Measurements from ENCODE around the gene SLC17A2.

Gene SLC17A2

DNA sequence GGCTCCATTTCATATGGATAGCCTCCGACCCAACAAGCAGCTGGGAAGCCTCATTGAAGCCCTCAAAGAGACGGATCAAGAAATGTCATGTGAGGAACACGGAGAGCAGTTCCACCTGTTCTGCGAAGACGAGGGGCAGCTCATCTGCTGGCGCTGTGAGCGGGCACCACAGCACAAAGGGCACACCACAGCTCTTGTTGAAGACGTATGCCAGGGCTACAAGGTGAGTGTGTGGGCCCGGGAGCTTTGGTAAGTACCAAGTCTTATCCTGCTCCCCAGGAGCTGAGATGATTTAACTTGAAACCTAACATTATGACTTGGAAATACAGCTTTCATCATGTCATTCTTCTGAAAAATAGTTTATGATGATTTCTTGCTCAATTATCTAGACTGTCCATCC lies 36.2 kb upstream of the SLC17A2 start:
- Histone ChIP-seq H3K4me3 (peak overlapping the region; percentile 33 to 91 (median 47); a peak in 19 of 20 replicates), H3K27me3 (no peaks in the 10 kb centered on the region), H3K9ac (peak overlapping the region in 3 of 11 experiments; percentile 2 to 40 (median 18); a peak in 3 of 22 replicates), H3K4me1 (peaks cover 59 to 81% (median 72%) of the 10 kb centered on the region in 10 experiments), H4K20me1 (peaks cover 15 to 76% (median 43%) of the 10 kb centered on the region in 11 experiments; a peak in 16 of 22 replicates), H3K4me2 (peak overlapping the region; percentile 79 to 96 (median 93)), H3K9me3 (replicated peaks in 1 of 11) (no peaks in the 10 kb centered on the region; a peak in 1 of 22 replicates), H3K36me3 (peaks cover 70 to 75% (median 73%) of the 10 kb centered on the region in 11 experiments), H3K27ac (no peak overlapping the region)
- TF ChIP-seq Cebpa-rat (IDR thresholded peaks at IDR 0.05) = no peak

DNA sequence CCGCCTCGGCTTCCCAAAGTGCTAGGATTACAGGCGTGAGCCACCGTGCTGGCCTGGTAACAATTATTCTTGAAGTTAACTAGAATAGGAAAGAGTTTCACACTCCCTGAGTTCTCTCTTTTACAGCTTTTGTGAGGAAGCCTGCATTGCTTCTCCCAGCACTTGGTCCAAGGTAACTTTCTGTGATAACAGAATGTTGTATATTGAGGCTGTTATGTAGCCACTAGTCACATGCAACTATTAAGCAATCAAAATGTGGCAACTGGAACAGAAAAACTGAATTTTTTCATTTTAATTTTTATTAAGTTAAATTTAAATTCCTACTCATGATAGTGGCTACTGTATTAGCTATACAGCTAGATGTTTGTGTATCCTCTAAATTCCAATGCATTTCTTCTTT lies 34.6 kb upstream of the SLC17A2 start:
- no peak for TF ChIP-seq Cebpa-rat (IDR thresholded peaks at IDR 0.05)
- peak overlapping the region in 9 of 11 experiments; percentile 92 to 99 (median 97); a peak in 14 of 22 replicates for H3K9ac ChIP-seq

DNA sequence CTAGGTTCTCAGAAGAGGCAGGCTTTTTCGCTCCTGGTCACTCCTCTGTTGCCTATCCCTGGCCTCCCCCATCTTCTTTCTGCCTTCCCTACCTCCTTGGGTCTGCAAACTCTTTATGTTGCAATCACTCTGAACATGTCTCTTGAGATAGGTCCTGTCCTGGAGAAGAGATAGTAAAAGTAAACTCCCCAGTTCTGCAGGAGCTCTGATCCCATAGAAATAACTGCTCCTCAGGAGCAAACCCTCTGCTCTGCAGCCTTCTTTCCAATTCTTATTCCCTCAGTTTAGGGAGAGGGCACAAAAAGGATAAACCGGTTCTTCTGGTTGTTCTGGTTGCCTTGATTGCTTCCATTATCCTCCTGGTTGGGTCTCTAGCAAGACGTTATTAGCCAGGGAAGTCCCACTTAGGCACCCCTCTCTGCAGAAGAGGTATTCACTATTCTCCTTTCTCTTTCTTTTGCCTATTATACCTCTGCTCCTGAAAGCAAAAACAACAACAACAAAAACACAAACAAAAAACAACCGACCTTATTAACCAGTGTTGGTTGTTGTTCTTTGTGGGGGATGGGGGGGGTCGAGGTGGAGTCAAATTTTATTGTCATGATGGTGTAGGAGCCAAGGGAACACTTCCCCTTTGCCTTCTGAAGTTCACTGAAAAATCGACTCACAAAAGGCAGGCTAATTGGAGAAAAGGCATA lies 33.1 kb upstream of the SLC17A2 start:
- Histone ChIP-seq H3K4me3 (peak overlapping the region; percentile 73 to 94 (median 84)), H3K27me3 (no peaks in the 10 kb centered on the region), H3K36me3 (peaks cover 39 to 44% (median 42%) of the 10 kb centered on the region in 11 experiments), H4K20me1 (peaks cover 15 to 45% (median 30%) of the 10 kb centered on the region in 11 experiments; a peak in 16 of 22 replicates), H3K4me1 (peaks cover 77 to 81% (median 80%) of the 10 kb centered on the region in 10 experiments), H3K27ac (peak overlapping the region; percentile 95 to 100 (median 98); a peak in 21 of 22 replicates), H3K4me2 (peak overlapping the region; percentile 79 to 96 (median 93)), H3K9me3 (replicated peaks in 1 of 11) (peaks cover 10 to 26% (median 25%) of the 10 kb centered on the region in 11 experiments), H3K9ac (peak overlapping the region; percentile 92 to 99 (median 97))
- peak in 1 of 11 experiments; percentile 36; a peak in 1 of 22 replicates for TF ChIP-seq Cebpa-rat (IDR thresholded peaks at IDR 0.05)

More for the DNA sequence above, 34.6 kb upstream of the SLC17A2 start:
- H3K4me1 ChIP-seq = peaks cover 65 to 81% (median 74%) of the 10 kb centered on the region in 10 experiments
- H3K4me3 ChIP-seq = peak overlapping the region; percentile 73 to 94 (median 84)
- H3K36me3 ChIP-seq = peaks cover 54 to 58% (median 57%) of the 10 kb centered on the region in 11 experiments
- H3K27ac ChIP-seq = peak overlapping the region in 7 of 11 experiments; percentile 95 to 100 (median 98); a peak in 9 of 22 replicates
- H3K9me3 ChIP-seq (replicated peaks in 1 of 11) = peaks cover 4 to 11% (median 10%) of the 10 kb centered on the region in 11 experiments; a peak in 21 of 22 replicates
- peak overlapping the region; percentile 79 to 96 (median 93) for H3K4me2 ChIP-seq
- no peaks in the 10 kb centered on the region for H3K27me3 ChIP-seq
- peaks cover 15 to 60% (median 36%) of the 10 kb centered on the region in 11 experiments; a peak in 16 of 22 replicates for H4K20me1 ChIP-seq

DNA sequence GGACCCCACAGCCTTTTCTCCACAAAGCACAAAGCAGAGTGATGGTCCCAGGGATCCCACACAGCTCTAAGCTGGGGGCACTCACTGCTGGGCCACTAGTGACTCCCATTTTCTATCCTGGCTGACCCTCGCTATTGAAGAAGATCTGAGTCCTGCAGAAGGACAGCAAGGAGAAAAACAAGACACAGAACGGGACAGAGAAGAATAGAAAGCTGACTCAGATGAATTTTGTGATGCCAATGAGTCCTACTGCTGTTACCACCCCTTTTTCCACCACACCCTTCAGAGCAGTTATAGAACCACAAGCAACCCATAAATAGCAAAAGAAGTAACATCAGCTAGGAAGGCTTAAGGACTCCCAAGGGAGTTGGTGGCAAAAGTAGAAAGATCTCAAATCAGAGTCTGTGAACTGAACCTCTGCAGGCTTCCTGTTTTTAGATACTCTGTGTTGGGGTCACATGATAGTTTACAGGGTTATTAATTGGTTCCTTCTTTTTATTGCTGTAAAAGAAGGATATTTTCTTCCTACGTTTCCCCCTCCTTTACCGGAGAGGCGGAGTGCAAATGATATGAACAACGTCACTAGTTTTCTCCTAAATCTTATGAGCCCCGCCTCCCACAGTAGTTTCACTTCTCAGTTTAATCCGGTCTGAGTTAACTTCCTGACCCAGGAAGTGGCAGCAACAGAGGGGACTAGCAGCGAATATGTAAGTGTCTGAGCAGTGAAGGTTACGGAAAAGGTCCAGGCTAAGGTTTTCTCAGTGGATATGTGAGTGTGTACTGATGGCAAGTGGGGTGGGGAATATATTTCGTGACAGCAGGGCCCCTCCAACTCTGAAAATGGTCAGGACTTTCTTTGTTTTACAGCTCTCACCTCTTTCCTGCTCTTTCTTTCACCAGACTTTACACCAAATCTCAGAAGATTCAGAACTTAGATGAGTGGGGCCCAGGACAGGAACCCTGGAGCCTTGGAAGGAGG lies 31.9 kb upstream of the SLC17A2 start, which contains the start of gene TRIM38:
Gene TRIM38 (plus strand): TSS at position 654 of the 979 bp plus-strand sequence. CDS start 3,721 bp downstream, outside the sequence.
- Histone ChIP-seq H3K36me3 (peaks cover 28 to 32% (median 30%) of the 10 kb centered on the region in 11 experiments), H3K4me2 (peak within 1 kb of the TSS; percentile 92 to 98 (median 95)), H3K9me3 (replicated peaks in 1 of 11) (peaks cover 10 to 38% (median 36%) of the 10 kb centered on the region in 11 experiments), H3K4me3 (peak within 1 kb of the TSS; percentile 73 to 94 (median 84)), H3K4me1 (peaks cover 74 to 78% (median 75%) of the 10 kb centered on the region in 10 experiments), H3K27me3 (no peaks in the 10 kb centered on the region), H3K27ac (peak within 1 kb of the TSS; percentile 95 to 100 (median 98)), H4K20me1 (peaks cover 12 to 34% (median 19%) of the 10 kb centered on the region in 11 experiments; a peak in 15 of 22 replicates), H3K9ac (peak within 1 kb of the TSS; percentile 92 to 99 (median 97))
- TF ChIP-seq Cebpa-rat (IDR thresholded peaks at IDR 0.05) = no peak

DNA sequence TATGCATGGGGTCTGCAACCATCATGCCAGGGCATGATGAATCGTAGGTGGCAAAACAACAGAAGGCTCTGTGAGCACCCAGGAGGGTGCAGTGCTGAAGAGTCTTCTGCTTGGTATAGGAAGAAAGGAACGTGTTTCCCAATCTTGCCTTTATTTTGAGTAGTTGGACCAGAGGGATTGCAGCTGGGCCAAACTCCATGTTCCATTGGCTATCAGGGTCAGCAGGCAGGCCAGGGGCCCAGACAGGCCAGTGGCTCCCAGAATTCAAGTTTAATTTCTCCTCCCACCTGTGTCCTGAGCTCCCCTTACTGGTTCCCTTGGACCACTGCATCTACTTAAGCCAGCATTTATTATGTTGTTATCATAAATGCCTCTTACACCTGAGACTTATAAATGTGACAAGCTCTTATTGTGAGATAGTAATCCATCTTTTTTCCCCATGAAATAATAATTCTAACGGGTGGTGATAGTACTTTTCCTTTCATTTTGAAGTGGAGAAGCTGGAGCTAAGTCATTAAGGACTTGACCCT lies 31.2 kb upstream of the SLC17A2 start:
- Histone ChIP-seq H3K4me3 (peak overlapping the region; percentile 59 to 94 (median 80)), H3K4me1 (peaks cover 66 to 70% (median 67%) of the 10 kb centered on the region in 10 experiments), H3K36me3 (peaks cover 20 to 25% (median 23%) of the 10 kb centered on the region in 11 experiments), H3K27ac (peak overlapping the region; percentile 95 to 100 (median 98)), H3K4me2 (peak overlapping the region; percentile 84 to 98 (median 94)), H3K9ac (peak overlapping the region; percentile 79 to 99 (median 97)), H4K20me1 (peaks cover 5 to 26% (median 11%) of the 10 kb centered on the region in 11 experiments; a peak in 14 of 22 replicates), H3K9me3 (replicated peaks in 1 of 11) (peaks cover 10 to 42% (median 39%) of the 10 kb centered on the region in 11 experiments), H3K27me3 (no peaks in the 10 kb centered on the region)
- no peak for TF ChIP-seq Cebpa-rat (IDR thresholded peaks at IDR 0.05)

DNA sequence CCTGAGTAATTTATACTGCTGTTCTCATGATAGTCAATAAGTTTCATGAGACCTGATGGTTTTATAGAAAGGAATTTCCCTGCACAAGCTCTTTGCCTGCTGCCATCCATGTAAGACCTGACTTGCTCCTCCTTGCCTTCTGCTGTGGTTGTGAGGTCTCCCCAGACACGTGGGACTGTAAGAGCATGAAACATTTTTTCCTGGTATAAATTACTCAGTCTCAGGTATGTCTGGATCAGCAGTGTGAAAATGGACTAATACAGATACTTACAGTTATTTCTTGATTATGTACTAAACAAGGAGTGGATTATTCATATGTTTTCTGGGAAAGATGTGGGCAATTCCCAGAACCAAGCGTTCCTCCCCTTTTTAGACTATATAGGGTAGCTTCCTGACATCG lies 30.2 kb upstream of the SLC17A2 start:
- H3K27ac ChIP-seq = peak overlapping the region in 10 of 11 experiments; percentile 95 to 100 (median 98); a peak in 20 of 22 replicates
- H3K4me2 ChIP-seq = peak overlapping the region; percentile 84 to 98 (median 94); a peak in 21 of 22 replicates
- TF ChIP-seq Cebpa-rat (IDR thresholded peaks at IDR 0.05) = no peak
- H3K27me3 ChIP-seq = no peaks in the 10 kb centered on the region
- H3K9me3 ChIP-seq (replicated peaks in 1 of 11) = peaks cover 10 to 43% (median 39%) of the 10 kb centered on the region in 11 experiments
- peak overlapping the region in 1 of 11 experiments; percentile 97; a peak in 2 of 22 replicates for H3K9ac ChIP-seq
- peaks cover 57 to 61% (median 58%) of the 10 kb centered on the region in 10 experiments for H3K4me1 ChIP-seq
- H3K36me3 ChIP-seq = peaks cover 11 to 15% (median 13%) of the 10 kb centered on the region in 11 experiments; a peak in 21 of 22 replicates
- H4K20me1 ChIP-seq = peaks cover 0 to 17% (median 6%) of the 10 kb centered on the region in 11 experiments; a peak in 10 of 22 replicates
- peak overlapping the region in 5 of 10 experiments; percentile 42 to 81 (median 44); a peak in 7 of 20 replicates for H3K4me3 ChIP-seq

DNA sequence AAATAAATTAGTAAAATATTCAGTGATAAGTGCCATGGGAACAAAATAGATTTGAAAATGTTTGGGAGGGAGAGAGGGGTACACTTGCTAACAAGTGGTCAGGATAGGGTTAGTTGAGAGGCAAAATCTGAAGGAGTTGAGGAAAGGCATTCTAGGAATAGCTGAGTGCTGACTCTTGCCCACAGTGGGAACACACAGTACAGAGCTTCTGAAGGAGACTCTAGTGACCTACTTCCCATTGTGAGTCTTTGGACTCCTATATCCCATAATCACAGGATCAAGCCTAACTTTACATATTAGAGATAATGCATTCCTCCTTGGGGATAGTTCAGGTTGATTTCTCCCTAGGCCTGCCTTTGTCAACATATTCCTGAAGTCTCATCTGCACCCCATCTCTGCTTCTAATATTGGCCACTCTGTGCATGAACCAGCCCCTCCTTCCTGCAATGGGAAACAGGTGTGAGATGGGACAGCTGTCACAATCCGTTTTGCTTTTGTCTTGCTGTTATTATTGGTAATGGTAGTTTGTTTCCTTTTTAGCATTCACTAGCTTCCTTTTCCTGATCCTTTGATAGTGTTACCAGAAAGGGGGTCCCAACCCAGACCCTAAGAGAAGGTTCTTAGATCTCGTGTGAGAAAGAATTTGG lies 29.5 kb upstream of the SLC17A2 start:
- H3K4me2 ChIP-seq = peak overlapping the region; percentile 84 to 98 (median 94)
- peak overlapping the region in 9 of 11 experiments; percentile 95 to 100 (median 98); a peak in 18 of 22 replicates for H3K27ac ChIP-seq
- no peak for TF ChIP-seq Cebpa-rat (IDR thresholded peaks at IDR 0.05)
- H3K4me1 ChIP-seq = peaks cover 49 to 53% (median 50%) of the 10 kb centered on the region in 10 experiments
- H4K20me1 ChIP-seq = peaks cover 0 to 9% (median 0%) of the 10 kb centered on the region in 11 experiments; a peak in 10 of 22 replicates
- H3K9ac ChIP-seq = peak overlapping the region in 2 of 11 experiments; percentile 2 to 97; a peak in 3 of 22 replicates
- H3K9me3 ChIP-seq (replicated peaks in 1 of 11) = peaks cover 10 to 50% (median 43%) of the 10 kb centered on the region in 11 experiments
- H3K27me3 ChIP-seq = no peaks in the 10 kb centered on the region
- peaks cover 4 to 8% (median 6%) of the 10 kb centered on the region in 11 experiments; a peak in 20 of 22 replicates for H3K36me3 ChIP-seq
- peak overlapping the region in 5 of 10 experiments; percentile 42 to 81 (median 43); a peak in 9 of 20 replicates for H3K4me3 ChIP-seq

Measured in BLaER1 treated with 17β-estradiol and CSF1 and Interleukin-3, amounts not matched to agents 10 nM and 100 nM (cell line).